ENCODE data around the gene NBDY. TPM values are rescaled to one million over a fixed set of nuclear protein-coding genes. Genes with fewer than 3 reads are reported as not detected.

NBDY gene
- polyA plus RNA-seq, 1 donor (not counting 4 experiments of a cell fraction or from before 2014, with no cell fraction given): 41.1 TPM

GRCh38 chrX:56789518-56790070 is 60.6 kb downstream of the NBDY start:
- H3K27me3 ChIP-seq (ENCODE audit: control insufficient read depth, extremely low read depth, insufficient read depth, low read length): no peaks in the 10 kb centered on the region
- no peak overlapping the region for H3K27ac ChIP-seq (ENCODE audit: control insufficient read depth, insufficient read depth, low read length)
- no peak overlapping the region for H2AFZ ChIP-seq (ENCODE audit: control insufficient read depth, low read length)
- H3K79me2 ChIP-seq (ENCODE audit: control insufficient read depth, insufficient read depth, low read length): no peaks in the 10 kb centered on the region
- FAIRE-seq (no peak), DNase-seq (ENCODE audit: low read depth, low spot score) (no peak)
- H3K4me1 ChIP-seq (ENCODE audit: control insufficient read depth, extremely low read depth, insufficient read depth, low read length): peaks cover 2% of the 10 kb centered on the region
- peaks cover 0 to 2% of the 10 kb centered on the region in 2 experiments for H3K36me3 ChIP-seq (ENCODE audit: control insufficient read depth in 2 of 2, extremely low read depth in 1 of 2, insufficient read depth in 2 of 2, low read length in 2 of 2)
- no peak overlapping the region for H3K9ac ChIP-seq (ENCODE audit: control insufficient read depth, extremely low read depth, insufficient read depth, low read length)
- no peaks in the 10 kb centered on the region for H4K20me1 ChIP-seq (ENCODE audit: control insufficient read depth, extremely low read depth, insufficient read depth, low read length)
- H3K9me1 ChIP-seq (ENCODE audit: control insufficient read depth, extremely low read depth, insufficient read depth, low read length): no peaks in the 10 kb centered on the region
- H3K4me3 ChIP-seq (ENCODE audit: control insufficient read depth in 2 of 3, extremely low read depth in 1 of 3, insufficient read depth in 2 of 3, low read depth in 1 of 3, low read length in 3 of 3): no peak overlapping the region
- H3K9me3 ChIP-seq (ENCODE audit: control insufficient read depth, low read depth, low read length): no peaks in the 10 kb centered on the region
- H3K4me2 ChIP-seq (ENCODE audit: control insufficient read depth, extremely low read depth, insufficient read depth, low read depth, low read length): no peak overlapping the region
- TF ChIP-seq, protein P1, sequence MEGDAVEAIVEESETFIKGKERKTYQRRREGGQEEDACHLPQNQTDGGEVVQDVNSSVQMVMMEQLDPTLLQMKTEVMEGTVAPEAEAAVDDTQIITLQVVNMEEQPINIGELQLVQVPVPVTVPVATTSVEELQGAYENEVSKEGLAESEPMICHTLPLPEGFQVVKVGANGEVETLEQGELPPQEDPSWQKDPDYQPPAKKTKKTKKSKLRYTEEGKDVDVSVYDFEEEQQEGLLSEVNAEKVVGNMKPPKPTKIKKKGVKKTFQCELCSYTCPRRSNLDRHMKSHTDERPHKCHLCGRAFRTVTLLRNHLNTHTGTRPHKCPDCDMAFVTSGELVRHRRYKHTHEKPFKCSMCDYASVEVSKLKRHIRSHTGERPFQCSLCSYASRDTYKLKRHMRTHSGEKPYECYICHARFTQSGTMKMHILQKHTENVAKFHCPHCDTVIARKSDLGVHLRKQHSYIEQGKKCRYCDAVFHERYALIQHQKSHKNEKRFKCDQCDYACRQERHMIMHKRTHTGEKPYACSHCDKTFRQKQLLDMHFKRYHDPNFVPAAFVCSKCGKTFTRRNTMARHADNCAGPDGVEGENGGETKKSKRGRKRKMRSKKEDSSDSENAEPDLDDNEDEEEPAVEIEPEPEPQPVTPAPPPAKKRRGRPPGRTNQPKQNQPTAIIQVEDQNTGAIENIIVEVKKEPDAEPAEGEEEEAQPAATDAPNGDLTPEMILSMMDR (optimal IDR thresholded peaks at IDR 0.05 in 1 of 3, IDR thresholded peaks at IDR 0.05 in 1 of 3, conservative IDR thresholded peaks at IDR 0.05 in 1 of 3; ENCODE audit: extremely low read depth in 1 of 3, insufficient read depth in 2 of 3, low read length in 3 of 3): no peak
- TF ChIP-seq EZH2 (IDR thresholded peaks at IDR 0.05; ENCODE audit: low read length): no peak
- dilution Hi-C loops (cut with MboI; ENCODE audit: extremely low pct_ligation_motif_present, low sequenced_read_pairs): no loop called here

- no peaks in the 10 kb centered on the region for H3K27me3 ChIP-seq (ENCODE audit: control insufficient read depth, extremely low read depth, insufficient read depth, low read length)
- H3K9me1 ChIP-seq (ENCODE audit: control insufficient read depth, extremely low read depth, insufficient read depth, low read length): no peaks in the 10 kb centered on the region
- FAIRE-seq (no peak), DNase-seq (ENCODE audit: low read depth, low spot score) (no peak)
- no peaks in the 10 kb centered on the region for H3K79me2 ChIP-seq (ENCODE audit: control insufficient read depth, insufficient read depth, low read length)
- H3K36me3 ChIP-seq (ENCODE audit: control insufficient read depth in 2 of 2, extremely low read depth in 1 of 2, insufficient read depth in 2 of 2, low read length in 2 of 2): peaks cover 0 to 2% of the 10 kb centered on the region in 2 experiments
- H3K27ac ChIP-seq (ENCODE audit: control insufficient read depth, insufficient read depth, low read length): no peak overlapping the region
- TF ChIP-seq, protein P1 (optimal IDR thresholded peaks at IDR 0.05 in 1 of 3, IDR thresholded peaks at IDR 0.05 in 1 of 3, conservative IDR thresholded peaks at IDR 0.05 in 1 of 3; ENCODE audit: extremely low read depth in 1 of 3, insufficient read depth in 2 of 3, low read length in 3 of 3): no peak
- TF ChIP-seq EZH2 (IDR thresholded peaks at IDR 0.05; ENCODE audit: low read length): no peak
- peaks cover 2% of the 10 kb centered on the region for H3K4me1 ChIP-seq (ENCODE audit: control insufficient read depth, extremely low read depth, insufficient read depth, low read length)
- H3K9ac ChIP-seq (ENCODE audit: control insufficient read depth, extremely low read depth, insufficient read depth, low read length): no peak overlapping the region
- no peak overlapping the region for H3K4me3 ChIP-seq (ENCODE audit: control insufficient read depth in 2 of 3, extremely low read depth in 1 of 3, insufficient read depth in 2 of 3, low read depth in 1 of 3, low read length in 3 of 3)
- no peaks in the 10 kb centered on the region for H3K9me3 ChIP-seq (ENCODE audit: control insufficient read depth, low read depth, low read length)
- H4K20me1 ChIP-seq (ENCODE audit: control insufficient read depth, extremely low read depth, insufficient read depth, low read length): no peaks in the 10 kb centered on the region
- no peak overlapping the region for H3K4me2 ChIP-seq (ENCODE audit: control insufficient read depth, extremely low read depth, insufficient read depth, low read depth, low read length)
- H2AFZ ChIP-seq (ENCODE audit: control insufficient read depth, low read length): no peak overlapping the region
- dilution Hi-C loops (cut with MboI; ENCODE audit: extremely low pct_ligation_motif_present, low sequenced_read_pairs): no loop called here
These were observed 61.7 kb downstream of the NBDY start for GRCh38 chrX:56790778-56791177.

Measured in keratinocyte (primary cell).